ENCODE results near the gene AURKAIP1.

AURKAIP1 gene

GRCh38 chr1:1345860-1346500 lies 29.0 kb downstream of the AURKAIP1 start:
- DNase-seq = no peak

GRCh38 chr1:1345384-1345783 lies 29.6 kb downstream of the AURKAIP1 start:
- DNase-seq = no peak

- DNase-seq = peak; percentile 93
Measured at GRCh38 chr1:1344655-1345361, 30.2 kb downstream of the AURKAIP1 start.

DNA sequence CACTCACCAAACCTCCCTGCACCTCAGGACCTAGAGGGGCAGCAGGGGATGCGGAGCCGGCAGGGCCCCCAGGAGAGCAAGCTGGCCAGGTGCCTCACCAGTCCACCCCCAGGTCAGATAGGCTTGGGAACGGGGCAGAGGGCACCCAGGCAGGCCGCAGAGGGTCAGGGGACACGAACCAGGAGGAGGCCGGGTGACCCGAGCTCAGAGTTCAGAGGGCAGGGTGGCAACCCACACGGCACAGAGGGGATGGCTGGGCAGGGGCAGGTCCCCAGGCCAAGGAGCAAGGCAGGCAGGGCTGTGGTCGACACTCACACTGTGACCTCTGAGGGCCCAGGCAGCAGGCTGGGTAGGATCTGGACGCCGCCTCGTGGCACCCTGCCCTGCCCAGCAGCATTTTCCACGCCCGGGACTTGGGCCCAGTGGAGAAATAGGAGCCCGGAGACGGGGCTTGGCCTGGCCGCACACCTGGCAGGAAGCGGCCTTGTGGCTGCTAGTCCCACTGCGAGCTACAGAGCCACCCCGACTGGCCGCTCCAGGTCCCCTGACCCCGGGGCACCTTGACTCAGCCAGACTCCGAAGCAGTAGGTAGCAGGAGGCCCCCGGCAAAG lies 31.1 kb downstream of the AURKAIP1 start:
- no peak for DNase-seq

DNA sequence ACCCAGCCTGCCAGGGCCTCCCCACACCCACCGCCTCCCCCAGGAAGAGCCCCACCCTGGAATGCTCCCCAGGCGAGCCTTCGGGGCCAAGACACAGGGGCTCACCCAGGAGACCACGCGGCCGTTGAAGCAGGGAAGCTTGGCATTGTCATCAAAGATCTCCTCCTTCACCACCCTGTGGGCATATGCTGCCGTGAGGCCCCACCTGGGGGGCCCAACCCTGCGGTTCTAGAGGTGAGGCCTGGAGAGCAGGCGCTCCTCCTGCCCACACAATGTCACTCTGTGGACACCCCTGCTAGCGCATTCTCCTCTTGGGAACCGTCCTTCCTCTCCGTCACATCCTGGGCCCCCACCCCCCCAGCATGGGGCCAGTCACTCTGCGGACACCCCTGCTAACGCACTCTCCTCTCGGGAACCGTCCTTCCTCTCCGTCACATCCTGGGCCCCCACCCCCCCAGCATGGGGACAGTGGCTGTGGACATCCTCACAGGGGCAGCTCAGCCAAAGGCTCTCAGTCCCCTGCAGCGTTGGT lies 32.4 kb downstream of the AURKAIP1 start:
- no peak for DNase-seq

- DNase-seq = no peak
Measured at GRCh38 chr1:1342061-1342562, 32.9 kb downstream of the AURKAIP1 start.

GRCh38 chr1:1341549-1342021 lies 33.4 kb downstream of the AURKAIP1 start:
- no peak for DNase-seq

DNA sequence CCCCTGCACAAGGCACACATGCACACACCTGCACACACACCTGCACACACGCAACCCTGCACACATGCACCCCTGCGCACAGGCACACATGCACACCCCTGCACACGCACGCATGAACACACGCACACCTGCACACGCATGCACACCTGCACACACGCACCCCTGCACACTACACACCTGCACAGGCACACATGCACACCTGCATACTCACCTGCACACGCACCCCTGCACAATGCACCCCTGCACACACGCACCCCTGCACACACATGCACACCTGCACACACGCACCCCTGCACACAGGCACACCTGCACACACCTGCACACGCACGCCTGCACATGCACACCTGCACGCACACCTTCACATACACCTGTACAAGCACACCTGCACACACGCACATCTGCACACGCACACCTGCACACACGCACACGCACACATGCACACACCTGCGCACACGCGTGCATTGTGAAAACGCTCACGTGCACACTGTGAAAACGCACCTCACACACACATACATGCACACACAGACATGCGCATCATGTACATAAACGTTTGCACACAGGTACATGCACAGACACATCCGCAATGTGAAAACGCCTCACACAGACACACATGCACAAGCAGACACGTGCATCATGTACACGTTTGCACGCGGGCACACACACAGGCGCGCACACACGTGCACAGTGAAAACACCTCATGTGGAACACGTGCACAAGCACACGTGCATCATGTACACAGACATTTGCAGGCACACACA lies 34.0 kb downstream of the AURKAIP1 start:
- no peak for DNase-seq

GRCh38 chr1:1340185-1340584 lies 34.8 kb downstream of the AURKAIP1 start:
- DNase-seq = no peak

DNA sequence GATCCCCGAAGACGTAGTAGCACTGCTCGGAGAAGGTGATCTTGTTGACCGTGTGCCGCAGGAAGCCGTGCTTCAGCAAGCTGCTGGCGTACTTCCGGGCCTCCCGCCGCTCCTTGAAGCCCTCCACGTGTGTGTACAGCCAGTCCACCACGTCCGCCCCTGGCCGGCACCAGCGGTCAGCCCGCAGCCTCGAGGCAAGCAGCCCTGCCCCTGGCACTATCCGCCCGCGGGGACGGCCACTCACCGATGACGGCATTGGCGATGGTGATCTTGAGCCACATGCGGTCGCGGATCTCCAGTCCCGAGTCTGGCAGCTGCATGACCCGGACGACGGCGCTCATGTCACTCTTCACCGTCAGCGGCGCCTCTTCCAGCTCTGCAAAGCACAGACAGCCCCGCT lies 36.7 kb downstream of the AURKAIP1 start:
- no peak for DNase-seq

- DNase-seq = no peak
Measured at GRCh38 chr1:1337793-1338147, 37.2 kb downstream of the AURKAIP1 start.

DNA sequence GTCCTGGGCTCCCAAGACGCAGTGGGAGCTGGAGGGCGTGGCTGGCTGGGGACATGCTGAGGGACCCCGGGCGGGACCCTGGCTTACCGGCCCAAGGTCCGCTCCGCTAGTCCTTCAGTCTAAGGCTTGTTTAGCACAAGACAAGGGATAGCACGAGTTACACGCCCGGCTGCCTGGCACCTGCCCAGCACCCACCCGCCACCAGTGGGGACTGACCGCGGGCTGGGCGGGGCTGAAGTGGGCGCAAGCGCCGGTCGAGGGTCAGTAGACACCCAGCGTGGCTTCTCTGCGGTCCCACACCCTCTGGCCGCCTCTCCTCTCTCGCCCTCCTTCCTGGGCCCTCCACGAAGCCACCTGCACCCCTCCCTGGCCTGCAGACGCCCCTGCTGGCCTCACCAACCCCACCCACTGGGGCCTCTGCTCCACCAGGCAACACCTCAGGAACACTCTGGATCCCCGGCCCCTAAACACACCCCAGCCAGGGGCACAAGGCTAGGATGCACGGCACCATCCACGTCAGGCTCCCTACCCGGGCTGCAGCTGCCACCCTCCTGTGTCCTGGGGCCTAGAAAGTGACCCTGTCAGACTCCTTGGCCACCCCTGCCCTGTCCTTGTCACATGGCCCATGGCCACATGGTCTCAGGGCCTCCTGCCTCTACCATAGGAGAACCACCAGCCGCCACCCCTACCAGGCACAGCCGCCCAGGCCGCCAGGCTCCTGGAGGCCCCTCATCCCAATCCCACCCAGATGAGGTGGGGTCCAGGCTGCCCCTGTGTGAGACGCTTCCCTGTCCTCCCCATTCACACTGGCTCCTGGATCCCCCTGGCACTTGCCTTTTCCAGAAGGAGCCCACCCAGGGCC lies 37.8 kb downstream of the AURKAIP1 start:
- DNase-seq = no peak

DNA sequence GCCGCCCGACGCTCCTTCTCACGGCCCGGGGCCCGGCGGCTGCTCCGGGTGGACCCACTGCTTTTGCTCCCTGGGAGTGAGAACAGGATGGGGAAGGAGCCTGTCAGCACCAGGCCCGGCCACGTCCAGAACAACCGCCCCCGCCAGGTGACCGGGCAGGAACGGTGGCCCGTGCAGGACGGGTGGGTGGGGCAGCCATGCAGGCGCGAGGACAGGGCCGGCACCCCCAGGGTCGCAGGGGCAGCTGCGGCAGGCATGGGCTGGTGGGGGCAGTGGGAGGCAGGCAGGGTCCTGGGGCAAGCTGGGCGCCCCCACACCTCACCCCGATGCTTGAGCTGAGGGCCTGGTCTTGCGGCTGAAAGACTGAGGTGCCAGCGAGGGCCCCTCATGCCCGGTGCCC lies 38.6 kb downstream of the AURKAIP1 start:
- no peak for DNase-seq

DNA sequence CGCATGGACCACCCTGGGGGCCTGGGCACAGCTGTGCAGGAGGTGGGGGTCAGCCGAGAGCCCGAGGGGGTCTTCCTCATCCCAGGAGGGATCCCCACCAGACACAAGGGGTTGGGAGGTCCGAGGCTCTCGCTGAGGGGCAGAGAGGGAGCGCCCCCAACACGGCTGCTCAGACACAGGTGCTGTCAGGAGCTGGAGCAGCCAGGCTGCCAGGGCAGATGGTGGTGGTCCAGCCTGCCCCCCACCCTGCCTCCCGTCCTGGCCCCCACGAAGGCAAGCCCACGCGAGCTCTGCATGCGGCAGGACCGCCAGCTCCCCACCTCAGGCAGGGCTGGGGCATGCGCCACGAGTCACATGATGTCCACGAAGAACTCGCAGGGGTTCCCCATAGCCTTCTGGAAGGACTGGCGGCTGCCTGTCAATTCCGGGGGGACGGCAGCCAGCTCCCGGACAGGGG lies 39.2 kb downstream of the AURKAIP1 start:
- no peak for DNase-seq

- no peak for DNase-seq
Measured at GRCh38 chr1:1335283-1335682, 39.7 kb downstream of the AURKAIP1 start.

GRCh38 chr1:1334835-1335234 lies 40.2 kb downstream of the AURKAIP1 start:
- DNase-seq = no peak

DNA sequence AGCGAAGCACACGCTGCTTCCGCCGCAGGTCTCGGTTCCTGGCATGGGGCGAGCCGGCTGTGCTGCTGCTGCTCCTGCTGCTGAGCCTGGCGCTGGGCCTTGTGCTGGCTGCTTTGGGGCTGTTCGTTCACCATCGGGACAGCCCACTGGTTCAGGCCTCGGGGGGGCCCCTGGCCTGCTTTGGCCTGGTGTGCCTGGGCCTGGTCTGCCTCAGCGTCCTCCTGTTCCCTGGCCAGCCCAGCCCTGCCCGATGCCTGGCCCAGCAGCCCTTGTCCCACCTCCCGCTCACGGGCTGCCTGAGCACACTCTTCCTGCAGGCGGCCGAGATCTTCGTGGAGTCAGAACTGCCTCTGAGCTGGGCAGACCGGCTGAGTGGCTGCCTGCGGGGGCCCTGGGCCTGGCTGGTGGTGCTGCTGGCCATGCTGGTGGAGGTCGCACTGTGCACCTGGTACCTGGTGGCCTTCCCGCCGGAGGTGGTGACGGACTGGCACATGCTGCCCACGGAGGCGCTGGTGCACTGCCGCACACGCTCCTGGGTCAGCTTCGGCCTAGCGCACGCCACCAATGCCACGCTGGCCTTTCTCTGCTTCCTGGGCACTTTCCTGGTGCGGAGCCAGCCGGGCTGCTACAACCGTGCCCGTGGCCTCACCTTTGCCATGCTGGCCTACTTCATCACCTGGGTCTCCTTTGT lies 41.3 kb downstream of the AURKAIP1 start:
- DNase-seq = no peak

DNA sequence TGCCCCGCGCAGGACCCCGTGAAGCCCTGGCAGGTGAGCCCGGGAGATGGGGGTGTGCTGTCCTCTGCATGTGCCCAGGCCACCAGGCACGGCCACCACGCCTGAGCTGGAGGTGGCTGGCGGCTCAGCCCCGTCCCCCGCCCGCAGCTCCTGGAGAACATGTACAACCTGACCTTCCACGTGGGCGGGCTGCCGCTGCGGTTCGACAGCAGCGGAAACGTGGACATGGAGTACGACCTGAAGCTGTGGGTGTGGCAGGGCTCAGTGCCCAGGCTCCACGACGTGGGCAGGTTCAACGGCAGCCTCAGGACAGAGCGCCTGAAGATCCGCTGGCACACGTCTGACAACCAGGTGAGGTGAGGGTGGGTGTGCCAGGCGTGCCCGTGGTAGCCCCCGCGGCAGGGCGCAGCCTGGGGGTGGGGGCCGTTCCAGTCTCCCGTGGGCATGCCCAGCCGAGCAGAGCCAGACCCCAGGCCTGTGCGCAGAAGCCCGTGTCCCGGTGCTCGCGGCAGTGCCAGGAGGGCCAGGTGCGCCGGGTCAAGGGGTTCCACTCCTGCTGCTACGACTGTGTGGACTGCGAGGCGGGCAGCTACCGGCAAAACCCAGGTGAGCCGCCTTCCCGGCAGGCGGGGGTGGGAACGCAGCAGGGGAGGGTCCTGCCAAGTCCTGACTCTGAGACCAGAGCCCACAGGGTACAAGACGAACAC lies 42.1 kb downstream of the AURKAIP1 start:
- DNase-seq = no peak

DNA sequence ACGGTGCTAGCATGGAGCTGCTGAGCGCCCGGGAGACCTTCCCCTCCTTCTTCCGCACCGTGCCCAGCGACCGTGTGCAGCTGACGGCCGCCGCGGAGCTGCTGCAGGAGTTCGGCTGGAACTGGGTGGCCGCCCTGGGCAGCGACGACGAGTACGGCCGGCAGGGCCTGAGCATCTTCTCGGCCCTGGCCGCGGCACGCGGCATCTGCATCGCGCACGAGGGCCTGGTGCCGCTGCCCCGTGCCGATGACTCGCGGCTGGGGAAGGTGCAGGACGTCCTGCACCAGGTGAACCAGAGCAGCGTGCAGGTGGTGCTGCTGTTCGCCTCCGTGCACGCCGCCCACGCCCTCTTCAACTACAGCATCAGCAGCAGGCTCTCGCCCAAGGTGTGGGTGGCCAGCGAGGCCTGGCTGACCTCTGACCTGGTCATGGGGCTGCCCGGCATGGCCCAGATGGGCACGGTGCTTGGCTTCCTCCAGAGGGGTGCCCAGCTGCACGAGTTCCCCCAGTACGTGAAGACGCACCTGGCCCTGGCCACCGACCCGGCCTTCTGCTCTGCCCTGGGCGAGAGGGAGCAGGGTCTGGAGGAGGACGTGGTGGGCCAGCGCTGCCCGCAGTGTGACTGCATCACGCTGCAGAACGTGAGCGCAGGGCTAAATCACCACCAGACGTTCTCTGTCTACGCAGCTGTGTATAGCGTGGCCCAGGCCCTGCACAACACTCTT lies 42.8 kb downstream of the AURKAIP1 start:
- no peak for DNase-seq

All from EL (cell line).